ENCODE measurements around the gene GPR3.

The GPR3 gene, protein sequence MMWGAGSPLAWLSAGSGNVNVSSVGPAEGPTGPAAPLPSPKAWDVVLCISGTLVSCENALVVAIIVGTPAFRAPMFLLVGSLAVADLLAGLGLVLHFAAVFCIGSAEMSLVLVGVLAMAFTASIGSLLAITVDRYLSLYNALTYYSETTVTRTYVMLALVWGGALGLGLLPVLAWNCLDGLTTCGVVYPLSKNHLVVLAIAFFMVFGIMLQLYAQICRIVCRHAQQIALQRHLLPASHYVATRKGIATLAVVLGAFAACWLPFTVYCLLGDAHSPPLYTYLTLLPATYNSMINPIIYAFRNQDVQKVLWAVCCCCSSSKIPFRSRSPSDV

DNA sequence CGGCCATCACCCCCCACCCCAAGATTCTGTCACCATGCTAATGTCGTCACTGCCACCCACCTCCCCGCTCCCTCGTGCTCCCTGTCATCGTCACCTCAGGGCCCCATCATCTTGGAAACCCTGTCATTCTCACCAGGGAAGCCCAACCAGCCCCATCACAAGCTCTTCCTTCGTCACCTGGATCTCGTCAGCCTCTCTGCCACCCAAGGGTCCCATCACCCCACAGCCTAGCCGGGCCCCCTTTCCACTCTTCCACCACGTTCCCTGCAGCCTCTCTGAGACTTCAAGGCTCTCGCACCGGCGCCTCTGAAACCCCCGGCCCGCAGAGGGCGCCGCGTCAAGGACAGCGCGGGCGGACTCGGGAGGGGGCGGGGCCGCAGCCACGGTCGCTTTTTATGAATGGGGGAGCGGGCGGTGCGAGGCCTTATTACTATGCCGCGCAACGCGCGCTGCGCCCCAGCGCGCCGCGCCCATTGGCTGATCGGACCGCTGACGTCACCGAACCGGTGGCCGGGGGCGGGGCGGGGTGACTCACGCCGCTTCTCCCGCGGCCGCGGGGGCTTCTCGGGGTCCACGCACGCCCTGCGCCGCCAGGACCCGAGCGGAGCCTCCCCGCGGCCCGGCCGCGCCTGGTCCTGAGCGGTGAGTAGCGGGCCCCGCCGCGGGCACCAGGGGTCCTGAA, at the start of gene GPR3:
Gene GPR3 (plus strand): TSS at position 527 of the 682 bp plus-strand sequence. CDS start 1,177 bp downstream, outside the sequence.
- DNase-seq, result peak; percentile 93

DNA sequence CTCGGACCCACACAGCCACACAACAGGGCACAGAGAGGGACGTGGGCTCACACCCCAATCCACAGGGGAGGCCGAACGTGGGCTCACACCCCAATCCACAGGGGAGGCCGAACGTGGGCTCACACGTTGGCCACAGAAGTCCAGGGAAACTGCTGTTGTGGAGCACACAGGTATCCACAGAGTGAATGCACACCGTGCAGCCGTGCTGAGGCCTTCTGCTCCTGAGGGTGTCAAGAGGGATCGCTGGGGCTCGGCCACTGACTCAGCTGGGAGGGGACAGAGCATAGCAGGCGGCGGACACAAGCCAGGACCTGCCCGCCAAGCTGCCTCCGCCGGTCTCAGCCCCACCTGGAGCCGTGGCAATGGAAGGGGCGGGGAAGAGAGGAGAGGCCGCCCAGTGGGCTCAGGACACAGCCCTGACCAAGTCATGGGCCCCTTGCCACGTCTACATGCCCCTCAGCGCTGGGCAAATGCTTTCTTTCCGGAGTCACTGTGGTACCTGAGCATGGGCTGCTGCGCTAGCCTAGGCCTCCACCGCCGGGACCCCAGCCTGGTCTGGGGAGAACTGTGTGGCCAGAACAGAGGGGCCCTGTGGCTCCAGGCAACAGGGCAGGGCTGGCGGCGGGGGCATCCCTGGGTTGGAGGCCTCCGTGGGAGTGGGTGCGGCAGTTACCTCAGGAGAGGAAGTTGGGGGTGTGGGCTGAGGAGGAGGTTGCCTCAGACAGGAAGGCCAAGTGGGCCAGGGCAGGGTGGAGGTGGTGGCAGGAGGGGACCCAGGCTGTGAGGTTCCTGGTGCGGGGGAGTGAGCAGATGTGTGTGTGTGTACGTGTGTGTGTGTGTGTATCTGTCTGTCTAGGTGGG, 49.4 kb upstream of the GPR3 start:
- DNase-seq, result peak; percentile 85

DNA sequence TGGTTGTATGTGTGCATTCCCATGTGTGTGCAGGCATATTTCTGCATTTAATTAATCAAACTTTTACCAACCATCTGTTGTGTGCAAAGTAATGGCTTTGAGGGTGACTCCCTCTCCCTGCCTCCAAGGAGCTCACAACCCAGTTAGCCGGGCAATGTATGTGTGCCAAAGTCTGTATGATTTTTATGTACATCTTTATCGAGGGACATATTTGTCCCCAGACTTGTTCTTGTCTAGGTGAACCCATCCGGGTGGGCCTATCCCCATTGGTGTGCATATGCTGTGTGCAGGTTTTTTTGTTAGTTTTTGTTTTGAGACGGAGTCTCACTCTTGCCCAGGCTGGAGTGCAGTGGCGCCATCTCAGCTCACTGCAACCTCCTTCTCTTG, 48.8 kb upstream of the GPR3 start:
- DNase-seq, result no peak

DNA sequence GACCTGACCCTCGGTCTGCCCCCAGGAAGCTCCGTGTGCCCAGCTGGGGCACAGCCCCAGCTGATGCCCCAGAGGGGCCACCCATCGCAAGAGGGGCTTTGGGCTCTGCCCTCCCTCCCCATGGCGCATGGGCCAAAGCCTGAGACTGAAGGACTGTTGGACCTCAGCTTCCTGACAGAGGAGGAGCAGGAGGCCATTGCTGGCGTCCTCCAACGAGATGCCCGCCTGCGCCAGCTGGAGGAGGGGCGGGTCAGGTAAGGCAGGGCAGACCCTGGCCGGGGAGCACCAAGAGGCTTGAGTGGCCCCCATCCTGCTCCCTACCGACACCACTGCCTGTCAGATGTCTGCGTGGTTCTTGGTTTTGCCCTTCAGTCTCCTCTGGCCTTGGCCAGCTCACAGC, 47.1 kb upstream of the GPR3 start:
- DNase-seq, result no peak

DNA sequence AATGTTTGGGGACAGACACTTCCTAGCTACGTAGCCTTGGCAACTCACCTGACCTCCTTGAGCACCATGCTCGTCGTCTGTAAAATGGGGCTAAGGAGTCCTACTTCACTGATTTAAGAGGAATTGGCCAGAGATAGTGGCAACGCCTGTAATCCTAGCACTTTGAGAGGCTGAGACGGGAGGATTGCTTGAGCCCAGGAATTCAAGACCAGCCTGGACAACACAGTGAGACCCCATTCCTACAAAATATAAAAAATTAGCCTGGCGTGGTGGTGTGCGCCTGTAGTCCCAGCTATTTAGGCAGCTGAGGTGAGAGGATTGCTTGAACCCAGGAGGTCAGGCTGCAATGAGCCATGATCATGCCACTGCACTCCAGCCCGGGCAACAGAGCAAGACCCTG, 46.1 kb upstream of the GPR3 start:
- DNase-seq, result no peak

DNA sequence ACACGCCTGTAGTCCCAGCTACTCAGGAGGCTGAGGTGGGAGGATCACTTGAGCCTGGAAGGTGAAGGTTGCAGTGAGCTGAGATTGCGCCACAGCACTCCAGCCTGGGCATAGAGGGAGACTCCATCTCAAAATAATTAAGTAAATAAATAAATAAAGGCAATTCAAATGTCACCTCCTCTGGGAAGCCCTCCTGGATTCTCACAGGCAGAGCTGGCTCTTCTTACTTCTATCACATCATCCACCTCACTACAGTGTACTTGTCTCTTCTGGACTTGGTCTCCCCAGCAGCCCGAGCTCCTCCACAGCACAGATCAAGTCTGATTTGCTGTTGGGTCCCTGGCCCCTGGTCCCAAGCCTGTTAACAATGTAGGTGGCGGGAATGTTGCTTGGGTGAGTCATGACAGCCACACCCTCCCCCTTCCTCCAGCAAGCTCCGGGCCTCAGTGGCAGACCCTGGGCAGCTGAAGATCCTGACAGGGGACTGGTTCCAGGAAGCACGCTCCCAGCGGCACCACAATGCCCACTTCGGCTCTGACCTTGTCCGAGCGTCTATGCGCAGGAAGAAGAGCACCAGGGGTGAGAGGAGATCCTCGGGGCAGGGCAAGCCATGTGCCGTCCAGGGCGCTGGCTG, 45.3 kb upstream of the GPR3 start:
- DNase-seq, result no peak

DNA sequence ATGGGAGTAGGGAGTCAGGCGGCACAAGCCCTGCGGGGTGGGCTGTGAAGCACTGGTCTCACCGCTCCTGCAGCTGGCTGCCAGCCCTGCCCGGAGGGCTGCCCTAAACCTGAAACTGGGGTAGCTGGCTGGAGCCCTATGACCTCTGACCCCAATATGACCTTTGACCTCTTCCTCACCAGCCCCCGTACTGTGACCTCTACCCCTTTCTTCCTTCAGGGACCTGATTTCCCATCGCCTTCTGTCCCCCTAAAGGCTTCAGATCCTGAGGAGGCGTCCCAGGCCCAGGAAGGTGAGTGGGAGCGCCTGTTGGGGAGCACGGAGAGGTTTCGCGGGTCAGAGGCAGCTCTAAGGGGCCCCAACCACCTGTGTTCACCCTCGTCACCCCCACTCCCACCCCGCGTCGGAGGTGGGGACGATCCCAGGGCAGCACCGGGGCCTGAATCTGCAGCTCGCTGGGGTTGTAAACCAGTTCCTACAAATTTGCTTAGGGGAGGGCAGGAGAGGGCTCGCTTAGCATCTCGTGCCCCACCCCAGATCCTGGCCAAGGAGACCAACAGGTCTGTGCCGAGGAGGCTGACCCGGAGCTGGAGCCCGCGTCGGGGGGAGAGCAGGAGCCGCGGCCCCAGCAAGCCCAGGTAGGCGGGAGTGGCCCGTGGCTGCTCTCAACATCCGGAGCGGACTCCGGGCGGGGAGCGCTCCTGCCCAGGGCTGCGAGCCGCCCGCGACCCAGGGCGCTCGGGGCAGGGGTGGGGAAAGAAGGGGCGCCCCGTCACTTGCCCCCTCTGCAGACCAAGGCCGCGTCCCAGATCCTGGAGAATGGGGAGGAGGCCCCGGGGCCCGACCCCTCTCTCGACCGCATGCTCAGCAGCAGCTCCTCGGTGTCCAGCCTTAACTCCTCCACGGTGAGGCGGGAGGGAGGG, 43.3 kb upstream of the GPR3 start:
- no peak for DNase-seq

DNA sequence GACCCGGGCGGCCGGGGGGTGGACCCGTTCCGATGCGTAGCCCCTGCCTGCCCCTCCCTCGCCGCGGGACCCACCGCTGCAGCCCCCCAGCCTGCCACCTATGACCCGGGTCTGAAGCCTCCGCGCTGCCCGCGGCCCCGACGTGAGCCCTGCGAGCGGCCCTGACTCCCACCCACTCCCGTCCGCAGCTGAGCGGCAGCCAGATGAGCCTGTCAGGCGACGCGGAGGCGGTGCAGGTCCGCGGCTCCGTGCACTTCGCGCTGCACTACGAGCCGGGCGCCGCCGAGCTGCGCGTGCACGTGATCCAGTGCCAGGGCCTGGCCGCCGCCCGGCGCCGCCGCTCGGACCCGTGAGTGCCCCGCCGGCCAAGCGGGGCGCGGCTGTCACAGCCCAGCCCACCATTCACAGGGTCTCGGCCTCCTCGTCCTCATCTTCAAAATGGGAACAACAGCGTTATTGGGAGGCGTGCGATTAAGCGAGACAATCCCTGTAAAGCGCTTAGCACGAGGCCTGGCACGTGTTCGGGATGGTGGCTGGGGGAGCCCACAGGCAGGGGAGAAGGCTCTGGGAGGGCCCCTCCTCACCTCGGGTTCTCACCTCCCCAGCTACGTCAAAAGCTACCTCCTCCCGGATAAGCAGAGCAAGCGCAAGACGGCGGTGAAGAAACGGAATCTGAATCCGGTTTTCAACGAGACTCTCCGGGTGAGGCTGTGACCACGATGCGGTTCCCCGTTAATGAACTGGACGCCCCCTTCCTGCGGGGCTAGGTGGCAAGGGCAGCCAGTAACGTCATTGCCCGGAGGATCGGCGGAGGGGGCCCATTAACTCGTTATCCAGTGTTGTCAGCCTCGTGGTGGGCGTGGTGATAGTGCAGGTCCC, 42.4 kb upstream of the GPR3 start:
- no peak for DNase-seq

DNA sequence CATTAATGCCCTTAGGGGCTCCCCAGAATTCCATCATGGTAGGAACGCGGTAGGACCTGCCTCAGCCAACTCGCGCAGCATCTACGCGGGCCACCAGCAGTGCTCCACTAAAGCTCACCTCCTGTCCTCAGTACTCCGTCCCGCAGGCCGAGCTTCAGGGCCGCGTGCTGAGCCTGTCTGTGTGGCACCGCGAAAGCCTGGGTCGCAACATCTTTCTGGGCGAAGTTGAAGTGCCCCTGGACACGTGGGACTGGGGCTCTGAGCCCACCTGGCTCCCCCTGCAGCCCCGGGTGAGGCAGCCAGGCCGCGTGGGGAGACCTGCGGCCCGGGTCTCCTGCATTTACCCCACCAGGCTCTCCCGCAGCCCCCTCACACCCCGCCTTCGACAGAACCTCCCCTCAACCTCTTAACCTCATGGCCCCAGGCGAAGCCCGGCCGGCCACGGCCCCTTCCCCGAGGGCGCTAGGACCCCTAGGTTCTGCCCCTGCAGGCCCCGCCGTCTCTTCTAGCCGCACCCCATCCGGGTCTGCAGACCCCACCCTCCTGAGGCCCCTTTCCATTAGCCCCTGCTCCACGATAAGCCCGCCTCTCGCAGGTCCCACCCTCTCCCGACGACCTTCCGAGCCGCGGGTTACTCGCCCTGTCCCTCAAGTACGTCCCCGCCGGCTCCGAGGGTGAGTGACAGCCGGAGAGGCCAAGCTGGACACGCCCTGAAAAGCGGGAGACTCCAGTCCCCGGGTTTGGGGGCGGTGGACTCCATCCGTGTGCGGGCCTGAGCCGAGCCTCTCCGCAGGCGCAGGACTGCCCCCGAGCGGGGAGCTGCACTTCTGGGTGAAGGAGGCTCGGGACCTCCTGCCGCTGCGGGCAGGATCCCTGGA, 41.5 kb upstream of the GPR3 start:
- no peak for DNase-seq

DNA sequence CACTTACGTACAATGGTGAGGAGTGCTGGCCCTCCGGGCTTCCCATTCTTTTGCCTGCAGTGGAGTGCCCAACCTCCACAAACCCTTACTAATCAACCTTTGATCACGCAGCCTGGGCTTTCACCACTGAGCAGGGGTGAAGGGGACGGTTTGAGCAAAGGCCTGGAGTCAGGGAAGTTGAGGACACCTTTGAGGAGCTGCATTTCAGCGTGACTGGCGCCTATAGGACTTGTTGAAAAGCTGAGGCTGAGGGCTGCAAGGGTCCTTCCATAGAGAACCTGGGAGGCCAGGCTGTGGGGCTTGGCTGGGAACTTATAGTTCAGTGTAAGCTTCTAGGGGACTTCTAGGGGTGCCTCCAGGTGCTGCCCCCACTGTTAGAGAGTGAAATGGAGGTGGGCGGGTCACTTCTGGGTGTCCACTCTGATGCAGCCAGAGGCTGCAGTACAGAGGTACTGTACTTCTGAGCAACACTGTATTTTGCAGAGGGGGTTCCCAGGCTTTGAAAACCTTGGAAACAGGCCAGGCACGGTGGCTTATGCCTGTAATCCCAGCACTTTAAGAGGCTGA, 40.8 kb upstream of the GPR3 start:
- DNase-seq, result no peak

DNA sequence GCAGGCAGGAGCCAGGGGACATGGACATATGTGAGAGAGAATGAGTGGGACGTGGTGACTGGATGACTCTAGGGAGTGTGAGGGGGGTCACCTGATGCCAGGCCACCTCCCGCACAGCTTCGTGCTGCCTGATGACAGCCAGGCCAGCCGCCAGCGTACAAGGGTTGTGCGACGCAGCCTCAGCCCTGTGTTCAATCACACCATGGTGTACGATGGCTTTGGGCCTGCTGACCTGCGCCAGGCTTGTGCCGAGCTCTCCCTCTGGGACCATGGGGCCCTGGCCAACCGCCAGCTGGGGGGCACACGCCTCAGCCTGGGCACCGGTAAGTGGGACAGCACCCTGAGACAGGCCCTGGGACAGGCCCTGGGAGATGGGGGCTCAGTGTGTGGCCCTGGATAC, 39.3 kb upstream of the GPR3 start:
- no peak for DNase-seq

DNA sequence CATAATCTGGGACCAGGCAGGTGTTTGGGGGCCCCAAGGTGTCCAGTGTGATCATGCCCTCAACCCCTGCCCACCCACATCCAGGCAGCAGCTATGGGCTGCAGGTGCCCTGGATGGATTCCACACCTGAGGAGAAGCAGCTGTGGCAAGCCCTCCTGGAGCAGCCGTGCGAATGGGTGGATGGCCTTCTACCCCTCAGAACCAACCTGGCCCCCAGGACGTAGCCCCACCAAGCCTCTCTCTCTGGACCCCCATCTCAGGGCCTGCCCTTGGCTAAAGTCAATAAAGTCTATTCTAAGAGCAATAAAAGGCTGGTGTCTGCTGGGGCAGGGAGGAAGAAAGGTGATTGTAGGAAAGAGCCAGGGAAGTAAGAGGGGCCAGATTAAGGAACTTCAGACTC, 38.8 kb upstream of the GPR3 start:
- DNase-seq, result no peak

DNA sequence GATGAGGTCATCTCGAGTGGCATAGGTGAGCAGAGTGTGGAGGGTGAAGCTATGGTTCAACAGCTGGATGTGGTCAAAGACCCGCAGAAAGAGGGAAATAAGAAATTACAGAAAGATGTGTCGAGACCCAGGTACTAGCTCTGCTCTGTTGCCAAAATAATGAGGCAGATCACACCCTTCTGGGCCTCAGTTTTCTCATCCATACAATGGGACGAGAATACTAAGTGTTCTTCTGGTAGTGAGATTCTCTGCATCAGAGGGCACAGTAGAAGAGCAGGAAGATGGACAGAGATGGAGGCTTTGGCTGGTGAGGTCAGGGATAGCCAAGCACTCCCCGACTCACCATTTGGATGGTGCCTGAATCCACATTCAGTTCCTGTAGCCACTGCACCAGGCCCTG, 36.7 kb upstream of the GPR3 start:
- no peak for DNase-seq

DNA sequence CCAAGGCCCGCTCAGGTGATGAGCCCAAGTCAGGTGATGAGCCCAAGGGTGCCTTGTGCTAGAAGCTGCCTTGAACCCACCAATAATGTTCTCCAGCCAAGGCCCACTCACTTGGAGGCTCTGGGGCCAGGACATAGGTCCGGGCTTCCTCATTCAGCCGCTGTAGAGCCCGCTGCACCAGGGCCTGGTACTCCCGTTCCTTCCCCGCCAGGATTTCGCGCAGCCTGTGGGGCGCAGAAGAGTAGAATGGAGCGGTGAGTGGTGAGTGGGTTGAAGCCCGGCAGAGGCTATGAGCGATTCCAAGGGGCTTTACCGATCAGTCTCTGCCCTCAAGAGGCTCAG, 36.2 kb upstream of the GPR3 start:
- no peak for DNase-seq

DNA sequence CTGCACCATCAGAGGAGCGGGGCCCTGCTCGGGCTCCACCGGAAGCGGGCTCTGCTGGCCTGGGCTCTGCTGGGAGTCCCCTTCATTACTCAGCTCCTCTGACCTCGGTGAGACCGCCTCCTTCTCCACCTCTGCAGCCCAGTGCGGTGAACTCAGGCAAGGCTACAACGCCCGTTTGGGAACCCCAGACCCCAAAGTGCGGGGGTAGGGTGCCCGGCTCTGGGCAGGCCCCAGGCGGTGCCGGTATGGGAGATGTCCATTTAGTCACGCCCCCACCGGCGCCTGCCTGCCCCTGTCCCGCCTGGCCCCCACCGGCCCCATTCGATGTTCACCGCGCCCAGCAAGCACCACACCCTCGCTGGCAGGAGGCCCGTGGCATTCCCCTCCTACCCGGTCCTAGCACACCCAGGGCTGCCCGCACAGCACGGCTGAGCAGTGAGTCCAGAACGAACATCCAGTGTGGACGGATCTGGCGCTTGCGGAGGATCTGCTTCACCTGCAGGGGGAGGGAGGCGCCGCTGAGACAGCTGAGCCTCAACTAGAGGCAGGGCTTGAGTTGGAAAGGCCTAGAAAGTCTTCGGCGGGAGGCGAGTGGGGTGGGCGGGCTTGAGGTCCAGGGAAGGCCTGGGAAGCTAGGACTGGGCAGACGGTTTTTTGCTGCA, 35.7 kb upstream of the GPR3 start:
- peak; percentile 35 for DNase-seq

DNA sequence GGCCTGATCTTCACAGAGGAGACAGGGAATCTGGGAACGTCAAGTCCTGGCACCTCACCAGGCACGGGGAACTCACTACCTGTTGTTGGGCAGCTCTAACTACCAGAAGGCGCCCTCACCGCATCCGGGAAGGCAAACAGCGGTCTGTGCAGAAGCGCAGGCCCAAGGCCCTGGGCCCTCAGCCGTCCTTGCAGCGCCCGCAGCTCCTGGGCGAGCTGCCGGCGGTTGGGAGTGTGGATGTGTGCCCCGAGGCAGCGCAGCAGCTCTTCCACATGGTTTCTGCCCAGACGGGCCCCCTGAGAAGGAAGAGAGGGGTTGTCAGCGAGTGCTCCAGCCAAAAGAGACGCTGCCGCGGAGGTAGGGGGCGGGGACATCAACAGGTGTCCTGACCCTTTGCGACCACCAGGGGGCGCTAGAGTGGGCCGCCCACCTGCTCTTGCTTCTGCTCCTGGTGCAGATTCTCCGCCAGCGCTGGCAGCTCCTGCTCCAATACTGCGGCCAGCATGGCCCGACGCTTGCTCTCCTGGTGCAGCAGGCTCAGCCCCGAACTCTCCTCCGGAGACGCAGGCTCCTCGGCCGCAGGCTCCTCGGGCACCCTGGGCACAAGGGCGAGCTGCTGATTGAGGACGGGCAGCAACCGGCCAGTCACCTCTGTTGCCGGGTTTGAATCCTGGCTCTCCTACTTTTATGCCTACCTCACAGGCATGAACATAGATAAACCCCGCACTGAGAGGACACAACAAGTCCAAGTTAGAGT, 35.0 kb upstream of the GPR3 start:
- DNase-seq, result peak; percentile 83

DNA sequence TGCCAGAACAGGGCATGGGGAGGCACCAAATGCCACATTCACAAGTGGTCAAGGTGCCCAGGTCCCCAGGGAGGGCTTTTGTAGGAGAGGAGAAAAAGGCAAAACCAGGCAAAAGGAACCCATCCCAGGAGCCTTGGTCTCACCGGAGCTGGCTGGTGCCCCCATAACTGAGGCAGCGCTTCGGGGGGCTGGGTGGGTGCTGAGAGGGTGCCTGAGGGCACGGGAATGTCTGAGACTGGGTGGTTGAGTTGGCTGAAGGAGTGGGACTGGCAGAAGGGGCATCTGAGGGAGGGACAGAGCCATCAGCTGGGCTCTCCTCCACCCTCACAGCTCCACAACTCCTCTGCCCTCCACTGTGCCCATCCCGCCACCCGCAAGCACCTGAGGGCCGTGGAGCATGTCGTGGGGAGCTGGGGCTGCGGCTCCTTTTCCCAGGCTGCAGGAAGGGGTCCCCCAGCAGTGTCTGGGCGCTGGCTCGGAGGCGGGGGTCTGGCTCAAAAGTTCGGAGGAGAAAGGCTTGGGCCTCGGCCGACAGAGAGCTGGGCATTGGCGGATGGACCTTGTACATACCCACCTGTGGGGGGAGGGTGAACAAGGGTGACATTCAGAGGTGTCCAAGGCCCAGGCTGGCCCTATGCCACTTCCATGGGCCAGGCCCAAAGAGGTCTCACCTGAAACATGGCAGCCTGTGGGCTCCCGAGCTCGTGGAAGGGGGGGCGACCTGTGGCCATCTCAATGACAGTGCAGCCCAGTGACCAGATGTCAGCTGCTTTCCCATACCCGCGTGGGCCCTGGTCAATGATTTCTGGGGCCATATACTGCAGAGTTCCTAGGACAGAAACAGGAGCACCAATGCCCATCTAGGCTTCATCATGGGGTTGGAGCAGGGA, 34.1 kb upstream of the GPR3 start:
- no peak for DNase-seq
